ENCODE measurements around the gene SLC19A2.
"Not testable (repeated sequence)": the region's sequence is repeated elsewhere in the genome, so short reads cannot be mapped to it uniquely, and the experiment has no call there.

SLC19A2 gene

GRCh38 chr1:169485431-169486280 lies at the start of gene SLC19A2:
Gene SLC19A2 (minus strand): TSS chr1:169485944. CDS start chr1:169485766, 178 bp downstream.
- DNase-seq, result peak; percentile 99

GRCh38 chr1:169534653-169535052 lies 48.9 kb upstream of the SLC19A2 start:
- no peak for DNase-seq

- not testable (repeated sequence) for DNase-seq
Measured at GRCh38 chr1:169533528-169534190, 47.9 kb upstream of the SLC19A2 start.

- DNase-seq, result no peak
Measured at GRCh38 chr1:169530448-169530847, 44.7 kb upstream of the SLC19A2 start.

- DNase-seq, result no peak
Measured at GRCh38 chr1:169529068-169529642, 43.4 kb upstream of the SLC19A2 start.

- peak; percentile 60 for DNase-seq
Measured at GRCh38 chr1:169528215-169529067, 42.7 kb upstream of the SLC19A2 start.

GRCh38 chr1:169527451-169528214 lies 41.9 kb upstream of the SLC19A2 start:
- DNase-seq, result no peak

GRCh38 chr1:169527001-169527400 lies 41.3 kb upstream of the SLC19A2 start:
- no peak for DNase-seq

- no peak for DNase-seq
Measured at GRCh38 chr1:169526120-169526832, 40.5 kb upstream of the SLC19A2 start.

GRCh38 chr1:169525391-169525790 lies 39.6 kb upstream of the SLC19A2 start:
- no peak for DNase-seq

GRCh38 chr1:169523904-169524303 lies 38.2 kb upstream of the SLC19A2 start:
- DNase-seq, result no peak

- no peak for DNase-seq
Measured at GRCh38 chr1:169521226-169521625, 35.5 kb upstream of the SLC19A2 start.

GRCh38 chr1:169517558-169518186 lies 31.9 kb upstream of the SLC19A2 start:
- DNase-seq, result no peak

- no peak for DNase-seq
Measured at GRCh38 chr1:169515641-169516040, 29.9 kb upstream of the SLC19A2 start.

GRCh38 chr1:169514566-169515270 lies 29.0 kb upstream of the SLC19A2 start:
- DNase-seq, result no peak

- peak; percentile 12 for DNase-seq
Measured at GRCh38 chr1:169513208-169513607, 27.5 kb upstream of the SLC19A2 start.

- DNase-seq, result no peak
Measured at GRCh38 chr1:169511316-169512005, 25.7 kb upstream of the SLC19A2 start.

- DNase-seq, result no peak
Measured at GRCh38 chr1:169510060-169510459, 24.3 kb upstream of the SLC19A2 start.

- peak; percentile 27 for DNase-seq
Measured at GRCh38 chr1:169509354-169509753, 23.6 kb upstream of the SLC19A2 start.
